Hypothalamus (tissue), 51 donors: ENCODE data around the gene ZNF346.
"Not testable (repeated sequence)": the region's sequence is repeated elsewhere in the genome, so short reads cannot be mapped to it uniquely, and the experiment has no call there.

Source experiments
- DNase-seq, 51 donors: peaks; one replicate each; lab custom pipeline; 2025; lab: John Stamatoyannopoulos, UW

ZNF346 gene

DNA sequence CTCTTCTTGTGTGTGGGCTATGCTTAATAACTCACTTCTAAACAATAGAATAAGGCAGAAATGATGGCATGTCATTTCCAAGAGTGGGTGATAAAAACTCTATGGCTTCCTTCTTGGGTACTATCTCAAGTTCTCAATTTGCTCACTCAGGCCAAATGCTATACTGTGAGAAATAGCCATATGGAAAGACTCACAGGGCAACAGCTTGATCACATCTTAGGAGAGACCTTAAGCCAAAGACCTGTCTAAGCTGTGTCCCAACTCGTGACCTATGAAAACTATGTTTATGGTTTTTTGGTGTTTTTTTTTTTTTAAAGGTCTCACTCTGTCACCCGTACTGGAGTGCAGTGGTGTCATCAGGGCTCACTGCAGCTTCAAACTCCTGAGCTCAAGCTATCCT lies 13.8 kb upstream of the ZNF346 start:
- no peak for DNase-seq

DNA sequence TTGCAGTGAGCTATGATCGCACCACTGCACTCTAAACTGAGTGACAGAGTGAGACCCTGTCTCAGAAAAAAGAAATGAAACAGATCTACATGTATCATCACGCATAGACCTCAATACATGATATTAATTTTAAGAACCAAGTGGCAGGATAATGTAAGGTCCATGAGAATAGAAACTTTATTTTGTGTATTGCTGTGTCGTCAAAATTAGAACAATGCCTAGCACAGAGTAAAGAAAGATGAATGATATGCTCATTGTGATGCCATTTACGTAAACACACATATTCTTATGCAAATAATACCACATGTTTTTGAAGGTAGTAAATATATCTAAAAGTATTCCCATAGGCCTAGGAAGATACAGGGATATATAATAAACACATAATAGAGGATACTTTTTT lies 12.3 kb upstream of the ZNF346 start:
- no peak for DNase-seq

GRCh38 chr5:177015156-177015555 lies 7.3 kb upstream of the ZNF346 start:
- DNase-seq: no peak

GRCh38 chr5:177018341-177018740 lies 4.2 kb upstream of the ZNF346 start:
- DNase-seq: no peak

DNA sequence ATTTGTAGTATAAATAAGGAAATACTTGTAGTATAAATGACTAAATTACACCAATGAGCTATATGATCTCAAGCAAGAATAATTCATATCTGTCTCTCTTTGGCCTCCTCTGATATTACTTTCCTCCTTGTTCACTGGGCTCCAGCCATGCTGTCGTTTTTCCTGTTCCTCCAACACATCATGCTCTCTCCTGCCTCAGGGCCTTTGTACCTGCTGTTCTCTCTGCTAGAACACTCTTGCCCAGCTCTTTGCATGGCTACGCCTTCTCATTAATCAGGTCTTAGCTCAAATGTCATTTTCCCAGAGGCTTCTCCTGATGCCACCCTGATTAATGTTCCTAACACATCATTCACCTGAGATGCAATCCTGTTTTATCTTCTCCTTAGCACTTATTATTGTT lies 2.5 kb upstream of the ZNF346 start:
- DNase-seq: no peak

DNA sequence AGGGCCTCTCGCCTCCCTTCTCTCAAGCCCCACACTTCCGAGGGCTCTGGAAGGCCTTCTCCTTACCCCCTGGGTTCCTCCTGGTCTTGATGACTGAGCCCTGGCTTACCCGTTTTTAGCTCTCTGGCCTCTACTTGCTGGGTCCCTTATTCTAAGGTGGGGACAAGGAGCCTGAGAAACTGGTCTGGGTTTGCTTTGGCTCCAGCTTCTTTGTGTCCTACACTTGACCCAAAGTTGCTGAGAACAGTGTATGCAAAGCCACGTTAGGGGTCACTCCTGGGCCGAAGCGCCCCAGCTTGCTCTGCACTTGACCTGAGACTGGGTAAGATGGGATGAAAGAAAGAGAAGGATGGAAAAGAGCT lies 788 bp downstream of the ZNF346 start:
- DNase-seq: peak in 10 of 51 donors; percentile 3 to 43 (median 24)

- no peak for DNase-seq
Measured at GRCh38 chr5:177024559-177024958, 2.1 kb downstream of the ZNF346 start.

- DNase-seq: no peak
Measured at GRCh38 chr5:177025101-177025601, 2.7 kb downstream of the ZNF346 start.

DNA sequence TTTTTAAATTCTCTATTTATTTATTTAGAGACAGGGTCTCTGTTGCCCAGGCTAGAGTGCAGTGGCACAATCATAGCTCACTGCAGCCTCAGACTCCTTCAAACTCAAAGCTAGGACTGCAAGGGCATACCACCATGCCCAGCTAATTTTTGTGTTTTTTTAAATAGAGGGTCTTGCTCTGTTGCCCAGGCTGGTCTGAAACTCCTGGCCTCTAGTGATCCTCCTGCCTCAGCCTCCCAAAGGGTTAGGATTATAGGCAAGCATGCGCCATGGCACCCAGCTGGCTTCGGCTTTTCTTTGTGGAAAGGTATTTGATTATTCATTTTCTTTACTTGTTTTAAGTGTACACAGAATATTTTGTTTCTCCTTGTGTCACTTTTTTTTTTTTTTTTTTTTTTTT lies 5.2 kb downstream of the ZNF346 start:
- no peak for DNase-seq

- DNase-seq: no peak
Measured at GRCh38 chr5:177029498-177029897, 7.0 kb downstream of the ZNF346 start.

- no peak for DNase-seq
Measured at GRCh38 chr5:177035976-177036375, 13.5 kb downstream of the ZNF346 start.

DNA sequence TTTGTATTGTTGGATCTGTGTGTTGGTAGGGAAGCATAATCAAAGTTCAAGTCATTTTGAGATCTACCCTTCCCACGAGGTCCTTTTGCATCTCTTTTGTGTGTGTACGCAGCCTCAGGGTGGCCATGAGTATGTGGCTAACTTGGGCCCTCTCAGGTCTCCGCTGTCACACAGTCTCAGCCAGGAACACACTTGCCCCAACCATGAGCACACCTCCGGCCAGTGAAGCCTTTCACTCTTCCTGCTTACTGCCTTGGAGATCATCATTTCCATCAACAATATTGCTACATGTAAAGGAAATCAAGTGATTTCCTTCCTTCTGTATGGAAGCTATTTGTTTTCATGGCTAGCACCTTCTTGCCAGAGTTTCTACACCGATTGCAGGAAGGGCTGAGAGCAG lies 13.9 kb downstream of the ZNF346 start:
- DNase-seq: no peak

GRCh38 chr5:177036921-177037320 lies 14.4 kb downstream of the ZNF346 start:
- DNase-seq: no peak

DNA sequence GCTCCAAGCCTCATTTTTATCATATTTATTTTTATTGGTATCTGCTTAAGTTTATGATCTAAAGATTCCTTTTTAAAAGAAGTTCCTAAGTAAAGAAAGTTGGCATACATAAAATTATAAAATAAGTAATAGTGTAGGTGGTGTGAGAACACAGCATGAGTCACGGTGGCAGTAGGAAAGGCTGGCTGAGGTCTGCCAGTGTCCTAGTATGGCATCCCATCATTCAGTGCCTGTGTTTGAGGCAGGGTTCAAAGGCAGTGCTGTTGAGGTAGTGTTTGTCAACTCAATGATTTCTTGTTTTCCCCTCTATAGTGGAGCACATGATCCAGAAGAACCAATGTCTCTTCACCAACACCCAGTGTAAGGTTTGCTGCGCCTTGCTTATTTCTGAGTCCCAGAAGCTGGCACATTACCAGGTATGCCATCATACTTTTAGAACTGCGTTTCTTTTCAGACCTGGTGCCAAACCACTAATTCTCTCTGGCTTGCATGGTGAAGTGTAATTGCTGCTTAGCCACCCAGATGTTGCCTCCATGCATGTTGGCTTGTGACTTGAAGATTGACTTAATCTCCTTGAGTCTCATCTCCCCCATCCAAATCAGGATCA lies 18.4 kb downstream of the ZNF346 start:
- peak in 1 of 51 donors; percentile 5 for DNase-seq

GRCh38 chr5:177041936-177042335 lies 19.4 kb downstream of the ZNF346 start:
- DNase-seq: peak in 1 of 51 donors; percentile 2

DNA sequence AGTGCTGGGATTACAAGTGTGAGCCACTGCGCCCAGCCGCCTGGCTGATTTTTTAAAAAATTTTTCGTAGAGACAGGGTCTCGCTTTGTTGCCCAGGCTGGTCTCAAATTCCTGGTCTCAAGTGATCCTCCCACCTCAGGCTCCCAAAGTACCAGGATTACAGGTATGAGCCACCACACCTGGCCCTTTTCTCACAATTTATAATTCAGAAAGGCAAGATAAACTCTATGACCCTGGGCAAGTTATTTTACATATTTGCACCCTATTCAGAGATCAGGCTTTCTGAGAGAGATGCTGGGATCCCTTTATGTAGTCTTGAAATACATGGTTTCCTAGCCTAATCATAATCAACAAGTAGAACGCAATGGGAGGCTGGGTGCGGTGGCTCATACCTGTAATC lies 20.6 kb downstream of the ZNF346 start:
- no peak for DNase-seq

DNA sequence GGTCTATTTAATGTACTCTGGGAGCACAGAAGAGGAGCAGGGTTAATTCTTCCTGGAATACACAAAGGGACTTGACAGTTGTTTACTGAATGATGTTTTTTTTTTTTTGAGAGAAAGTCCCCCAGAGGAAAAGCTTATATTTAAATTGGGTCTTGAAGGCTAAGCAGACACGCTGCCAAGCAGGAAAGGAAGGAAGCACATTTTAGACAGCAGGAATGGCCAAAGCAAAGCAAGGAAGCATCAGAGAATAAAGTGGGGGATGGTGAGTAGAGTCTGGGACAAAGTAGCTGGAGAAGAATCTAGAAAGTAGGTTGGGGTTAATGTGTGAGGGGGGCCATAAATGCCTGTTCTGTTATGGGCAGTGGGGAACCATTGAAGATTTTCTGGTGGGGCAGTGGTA lies 21.5 kb downstream of the ZNF346 start:
- DNase-seq: no peak

DNA sequence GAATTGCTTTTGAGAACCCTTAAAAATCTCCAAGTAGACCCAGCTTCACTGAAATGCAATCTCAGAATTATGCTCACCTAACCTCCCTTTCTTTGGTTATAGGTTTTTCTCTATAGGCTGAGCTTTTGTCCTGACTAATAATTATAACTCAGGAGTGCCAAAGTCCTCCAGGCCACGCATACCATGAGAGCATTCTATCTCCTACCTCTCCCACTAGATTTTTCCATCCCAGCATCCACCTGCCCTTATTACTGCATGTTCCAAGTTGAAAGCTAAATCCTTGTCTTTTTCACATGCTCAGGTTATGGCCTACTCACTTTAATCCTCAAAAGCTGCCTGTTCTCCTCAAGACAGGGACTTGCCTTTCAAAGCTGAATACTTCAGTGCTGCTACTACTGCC lies 22.1 kb downstream of the ZNF346 start:
- DNase-seq: no peak

DNA sequence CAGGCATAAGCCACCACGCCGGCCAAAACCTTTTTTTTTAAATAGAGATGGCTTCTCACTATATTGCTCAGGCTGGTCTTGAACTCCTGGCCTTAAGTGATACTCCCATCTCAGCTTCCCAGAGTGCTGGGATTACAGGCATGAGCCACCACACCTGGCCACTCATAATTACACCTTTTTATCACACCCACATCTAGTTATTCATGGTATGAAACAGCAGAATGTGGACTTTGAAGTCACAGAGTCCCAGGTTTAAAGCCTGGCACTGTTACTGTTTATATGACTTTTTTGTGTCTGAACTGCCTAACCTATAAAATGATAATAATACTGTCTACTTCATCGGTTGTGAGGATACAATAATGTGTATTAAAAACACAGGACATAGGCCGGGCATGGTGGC lies 23.1 kb downstream of the ZNF346 start:
- DNase-seq: no peak

GRCh38 chr5:177048531-177048930 lies 26.0 kb downstream of the ZNF346 start:
- not testable (repeated sequence) for DNase-seq

GRCh38 chr5:177049285-177049684 lies 26.8 kb downstream of the ZNF346 start:
- DNase-seq: no peak

GRCh38 chr5:177064500-177065277 lies 42.2 kb downstream of the ZNF346 start:
- DNase-seq: no peak
